Gastroesophageal sphincter (tissue), 4 donors: ENCODE data around the gene ABR. TPM values are rescaled to one million over a fixed set of nuclear protein-coding genes. Genes with fewer than 3 reads are reported as not detected.
"Not testable (repeated sequence)": the region's sequence is repeated elsewhere in the genome, so short reads cannot be mapped to it uniquely, and the experiment has no call there.

ENCODE experiments used
- ATAC-seq: fragments of 150-250 bp; one replicate; pipeline ENCODE4 v1.9.1; 2016; ENCODE audit warnings: mild to moderate bottlenecking, moderate library complexity
- H3K27ac ChIP-seq, 4 donors: fragments of 200-600 bp; sonication (generic) in 3 of 4; 1 replicate in 3 of 4; 2 replicates in 1 of 4; pipeline ENCODE4 v1.5.1; 2016 to 2019
- H3K27me3 ChIP-seq: fragments of 200-600 bp; sonication (generic); one replicate; pipeline ENCODE4 v1.5.1; 2019
- H3K36me3 ChIP-seq, 2 donors: fragments of 200-600 bp; sonication (generic); one replicate each; pipeline ENCODE4 v1.5.1; 2019; ENCODE audit warnings: control low read depth in 1 of 2
- H3K4me1 ChIP-seq, 3 donors: fragments of 200-600 bp; sonication (generic); 1 replicate in 2 of 3; 2 replicates in 1 of 3; pipeline ENCODE4 v1.5.1; 2016 to 2019; ENCODE audit warnings: control low read depth in 2 of 3
- H3K4me3 ChIP-seq, 2 donors: fragments of 200-600 bp; sonication (generic); one replicate each; pipeline ENCODE4 v1.5.1; 2019; ENCODE audit warnings: mild to moderate bottlenecking in 1 of 2, moderate library complexity in 1 of 2
- H3K9me3 ChIP-seq, 3 donors: fragments of 200-600 bp; sonication (generic); one replicate each; pipeline ENCODE4 v1.5.1; 2017 to 2019; ENCODE audit warnings: control low read depth in 2 of 3
- CTCF ChIP-seq, 4 experiments: fragments of 200-600 bp in 2 of 4; fragments of 450-650 bp in 2 of 4; sonication (generic) in 1 of 4; IDR thresholded peaks; one replicate each; pipeline ENCODE4 v1.5.1; 2017 to 2019; ENCODE audit warnings: antibody characterized with exemption in 4 of 4, mild to moderate bottlenecking in 2 of 4, moderate library complexity in 2 of 4
- EP300 ChIP-seq: sonication (generic); formaldehyde crosslinking; IDR thresholded peaks from one replicate; pipeline ENCODE4 v1.6.1; 2017; ENCODE audit warnings: antibody characterized with exemption, mild to moderate bottlenecking
- POLR2A ChIP-seq, 2 donors: fragments of 450-650 bp; IDR thresholded peaks; one replicate each; pipeline ENCODE4 v1.6.1; 2017; ENCODE audit warnings: antibody characterized with exemption in 2 of 2, mild to moderate bottlenecking in 2 of 2, moderate library complexity in 1 of 2
- POLR2AphosphoS5 ChIP-seq: sonication (generic); formaldehyde crosslinking; IDR thresholded peaks from one replicate; pipeline ENCODE4 v1.6.1; 2017; ENCODE audit warnings: antibody characterized with exemption
- WGBS, 2 donors: methylation state at CpG; one replicate each; pipeline ENCODE4 v1.1.5; 2018; ENCODE audit warnings: low coverage in 1 of 2; 5-methylcytosine and 5-hydroxymethylcytosine counted together
- total RNA-seq, 4 donors: library from RNA; depleted of rRNA; stranded (reverse); fragments of >200 nt; gene quantifications; one replicate each; pipeline ENCODE4 v1.1.0, GENCODE V29; 2016

Gene ABR
- total RNA-seq, 4 donors from 2014 or later: 62.6 to 147 (median 114) TPM

- TF ChIP-seq POLR2AphosphoS5: no peak
- TF ChIP-seq EP300: no peak
- TF ChIP-seq POLR2A (IDR thresholded peaks at IDR 0.05): no peak
- no peak for TF ChIP-seq CTCF (IDR thresholded peaks at IDR 0.05)
- Histone ChIP-seq H3K9me3 (no peaks in the 10 kb centered on the region), H3K36me3 (peaks cover 0 to 45% of the 10 kb centered on the region in 2 donors), H3K27ac (peak overlapping the region; percentile 10 to 93 (median 80)), H3K4me1 (peaks cover 3 to 63% (median 15%) of the 10 kb centered on the region in 3 donors), H3K27me3 (no peaks in the 10 kb centered on the region), H3K4me3 (no peak overlapping the region)
- WGBS, 2 donors: 63 to 71% methylated on average over 6 to 7 of the region's 22 CpGs
- ATAC-seq: no peak
Observed at GRCh38 chr17:1050246-1050995, 129.4 kb downstream of the ABR start.

DNA sequence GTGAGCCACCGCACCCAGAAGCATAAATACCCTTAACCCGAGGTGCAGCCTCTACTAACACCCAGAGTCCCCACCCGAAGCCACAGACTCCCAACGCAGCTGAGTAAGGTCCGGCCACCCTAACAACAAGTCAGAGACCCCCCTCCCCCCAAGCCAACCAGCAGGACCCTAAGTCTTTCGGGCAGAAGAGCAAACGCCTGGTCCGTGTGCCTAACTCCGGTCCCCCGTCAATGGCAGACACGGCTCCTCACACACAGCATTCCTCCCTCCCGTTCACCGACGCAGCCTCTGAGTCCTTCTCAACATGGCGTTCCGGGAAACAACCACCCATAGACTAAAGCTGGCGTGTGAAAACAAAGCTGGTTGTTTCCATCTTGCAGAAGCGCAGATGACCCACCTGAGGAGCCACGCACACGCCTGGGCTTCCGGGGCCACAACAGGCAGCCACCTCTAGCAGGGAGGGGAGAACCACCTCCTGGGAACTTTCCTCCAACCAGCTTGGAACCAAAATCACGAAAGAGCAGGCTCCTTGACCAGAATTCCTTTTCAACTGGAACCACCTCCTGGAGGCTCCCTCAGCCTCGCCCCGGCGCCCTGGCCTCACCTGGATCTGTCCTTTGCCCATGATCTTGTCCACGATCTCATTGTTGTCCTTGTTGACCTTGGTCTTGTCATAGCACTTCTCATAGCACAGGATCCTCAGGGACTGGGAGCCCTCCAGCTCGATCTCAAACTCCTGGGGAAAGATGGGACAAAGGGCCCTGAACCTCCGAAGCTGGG lies 130.1 kb downstream of the ABR start:
- Histone ChIP-seq H3K4me3 (no peak overlapping the region), H3K27ac (peak overlapping the region in 3 of 4 donors; percentile 74 to 93 (median 85)), H3K36me3 (peaks cover 0 to 40% of the 10 kb centered on the region in 2 donors), H3K27me3 (no peaks in the 10 kb centered on the region), H3K4me1 (peaks cover 3 to 71% (median 15%) of the 10 kb centered on the region in 3 donors), H3K9me3 (no peaks in the 10 kb centered on the region)
- TF ChIP-seq EP300 (no peak), POLR2AphosphoS5 (no peak), POLR2A (IDR thresholded peaks at IDR 0.05) (no peak), CTCF (IDR thresholded peaks at IDR 0.05) (no peak)
- 92% methylated on average over 10 to 15 of the region's 28 CpGs for WGBS, 2 donors
- no peak for ATAC-seq

DNA sequence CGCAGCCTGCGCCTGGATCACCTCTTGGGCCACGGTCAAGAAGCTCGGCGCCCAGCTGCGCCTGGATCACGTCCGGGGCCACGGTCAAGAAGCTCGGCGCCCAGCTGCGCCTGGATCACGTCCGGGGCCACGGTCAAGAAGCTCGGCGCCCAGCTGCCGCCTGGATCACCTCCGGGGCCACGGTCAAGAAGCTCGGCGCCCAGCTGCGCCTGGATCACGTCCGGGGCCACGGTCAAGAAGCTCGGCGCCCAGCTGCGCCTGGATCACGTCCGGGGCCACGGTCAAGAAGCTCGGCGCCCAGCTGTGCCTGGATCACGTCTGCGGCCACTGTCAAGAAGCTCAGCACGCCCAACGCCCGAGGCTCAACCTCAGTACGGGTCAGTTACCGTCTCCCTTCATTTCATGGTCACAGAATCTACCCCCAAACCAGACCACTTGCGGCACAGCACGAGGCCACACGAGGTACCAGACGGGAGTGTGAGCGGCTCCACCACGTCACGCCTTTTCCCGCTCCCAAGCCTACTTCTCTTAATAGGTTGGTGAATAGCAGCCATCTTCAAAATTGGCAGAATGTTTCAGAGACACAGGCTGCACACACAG lies 131.2 kb downstream of the ABR start:
- H3K4me1 ChIP-seq: peaks cover 3 to 81% (median 21%) of the 10 kb centered on the region in 3 donors

DNA sequence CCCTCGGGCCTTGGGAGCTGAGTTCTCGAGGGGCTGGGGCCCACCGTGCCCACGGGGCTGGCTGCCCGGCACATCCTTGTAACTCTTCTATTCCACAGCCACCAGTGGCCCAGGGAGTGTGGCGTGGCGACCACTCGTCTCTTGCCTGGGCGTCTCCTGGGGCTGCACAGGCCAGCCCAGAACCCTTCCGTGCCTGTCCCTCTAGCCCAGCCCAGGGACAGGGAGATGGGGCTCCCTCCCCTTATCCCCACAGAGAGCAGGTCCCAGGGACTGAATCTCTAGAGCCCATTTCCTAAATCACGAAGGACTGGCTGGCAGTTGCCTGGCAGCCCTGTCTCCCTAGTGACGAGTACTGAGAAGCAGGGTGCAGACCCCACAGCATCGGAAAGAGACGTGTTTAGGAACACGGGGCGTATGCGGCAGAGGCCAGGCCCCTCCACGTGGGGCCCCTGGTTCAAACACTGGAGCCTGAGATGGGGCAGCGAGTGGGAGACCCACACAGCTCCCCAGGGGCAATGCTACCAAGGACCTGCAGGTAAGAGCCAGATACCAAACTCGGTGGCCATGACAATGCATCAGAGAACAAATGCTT lies 131.8 kb downstream of the ABR start:
- H3K36me3 ChIP-seq: peaks cover 0 to 29% of the 10 kb centered on the region in 2 donors
- peak overlapping the region; percentile 85 to 96 (median 92) for H3K27ac ChIP-seq
- TF ChIP-seq EP300 (no peak), CTCF (IDR thresholded peaks at IDR 0.05) (no peak), POLR2A (IDR thresholded peaks at IDR 0.05) (no peak), POLR2AphosphoS5 (no peak)
- 48% methylated on average over 5 of the region's 20 CpGs; no CpG with 5 or more reads in 1 of the 2 donors for WGBS, 2 donors
- H3K9me3 ChIP-seq: no peaks in the 10 kb centered on the region
- H3K27me3 ChIP-seq: no peaks in the 10 kb centered on the region
- peak; percentile 2 for ATAC-seq
- H3K4me3 ChIP-seq: no peak overlapping the region
- H3K4me1 ChIP-seq: peaks cover 3 to 88% (median 26%) of the 10 kb centered on the region in 3 donors

More for the DNA sequence above, 131.2 kb downstream of the ABR start:
- not testable (repeated sequence) for H3K27me3 ChIP-seq, H3K9me3 ChIP-seq, ATAC-seq, H3K4me3 ChIP-seq
- peak overlapping the region; percentile 85 to 96 (median 92) for H3K27ac ChIP-seq
- WGBS, 2 donors: 86 to 100% methylated on average over 1 to 6 of the region's 49 CpGs
- peaks cover 0 to 32% of the 10 kb centered on the region in 2 donors for H3K36me3 ChIP-seq
